Loucy (cell line): ENCODE data around the gene MYRIP.

ENCODE experiments used
- H2AFZ ChIP-seq: fragments of 200-600 bp; sonication (generic); 2 replicates; pipeline ENCODE4 v1.6.0; 2016; ENCODE audit warnings: antibody characterized with exemption, mild to moderate bottlenecking, low read length, moderate library complexity
- H3F3A ChIP-seq: fragments of 200-600 bp; 2 replicates; pipeline ENCODE4 v1.6.0; 2016; ENCODE audit warnings: antibody characterized with exemption, low read depth, mild to moderate bottlenecking
- H3K27me3 ChIP-seq: fragments of 200-600 bp; sonication (generic); 2 replicates; pipeline ENCODE4 v1.6.1; 2014; ENCODE audit warnings: low read length, mild to moderate bottlenecking; ENCODE audit not compliant: insufficient read depth, poor library complexity, severe bottlenecking
- H3K36me3 ChIP-seq: fragments of 200-600 bp; sonication (generic); 2 replicates; pipeline ENCODE4 v1.6.1; 2016; ENCODE audit warnings: low read length; ENCODE audit not compliant: insufficient read depth
- H3K4me1 ChIP-seq: fragments of 200-600 bp; sonication (generic); 2 replicates; pipeline ENCODE4 v1.5.1; 2014; ENCODE audit warnings: low read length, mild to moderate bottlenecking; ENCODE audit not compliant: insufficient read depth, poor library complexity, severe bottlenecking
- H3K4me2 ChIP-seq: fragments of 200-600 bp; sonication (generic); 2 replicates; pipeline ENCODE4 v1.6.0; 2014; ENCODE audit warnings: antibody characterized with exemption, low read length, low read depth, mild to moderate bottlenecking; ENCODE audit not compliant: poor library complexity, severe bottlenecking
- H3K4me3 ChIP-seq: fragments of 200-600 bp; sonication (generic); 2 replicates; pipeline ENCODE4 v1.5.1; 2014; ENCODE audit warnings: low read length, mild to moderate bottlenecking, mixed read lengths; ENCODE audit not compliant: poor library complexity, severe bottlenecking
- H3K79me2 ChIP-seq: fragments of 200-600 bp; sonication (generic); 2 replicates; pipeline ENCODE4 v1.6.1; 2014; ENCODE audit warnings: low read length; ENCODE audit not compliant: insufficient read depth
- H3K9ac ChIP-seq: fragments of 200-600 bp; sonication (generic); 2 replicates; pipeline ENCODE4 v1.6.0; 2014; ENCODE audit warnings: mild to moderate bottlenecking, low read depth, low read length, moderate library complexity; ENCODE audit not compliant: poor library complexity, severe bottlenecking
- H3K9me2 ChIP-seq: fragments of 200-600 bp; sonication (generic); replicated peaks from 2 replicates; pipeline ENCODE4 v1.6.1; 2016; ENCODE audit warnings: low read depth, low read length, mixed read lengths
- H3K9me3 ChIP-seq: fragments of 200-600 bp; sonication (generic); 2 replicates; pipeline ENCODE4 v1.6.1; 2014; ENCODE audit warnings: mild to moderate bottlenecking, antibody characterized with exemption, low read length, low read depth; ENCODE audit not compliant: insufficient read depth
- H4K20me1 ChIP-seq: fragments of 200-600 bp; sonication (generic); 2 replicates; pipeline ENCODE4 v1.6.0; 2014; ENCODE audit warnings: antibody characterized with exemption, low read length, mild to moderate bottlenecking; ENCODE audit not compliant: insufficient read depth, poor library complexity, severe bottlenecking
- CTCF ChIP-seq: fragments of 200-600 bp; sonication (generic); conservative IDR thresholded peaks from 2 replicates; pipeline ENCODE4 v1.5.1; 2014; ENCODE audit warnings: mild to moderate bottlenecking, antibody characterized with exemption, low read length
- EZH2phosphoT487 ChIP-seq: fragments of 200-600 bp; IDR thresholded peaks from 2 replicates; pipeline ENCODE4 v1.6.1; 2018; ENCODE audit warnings: antibody characterized with exemption, mild to moderate bottlenecking, moderate library complexity, borderline replicate concordance

Gene MYRIP

DNA sequence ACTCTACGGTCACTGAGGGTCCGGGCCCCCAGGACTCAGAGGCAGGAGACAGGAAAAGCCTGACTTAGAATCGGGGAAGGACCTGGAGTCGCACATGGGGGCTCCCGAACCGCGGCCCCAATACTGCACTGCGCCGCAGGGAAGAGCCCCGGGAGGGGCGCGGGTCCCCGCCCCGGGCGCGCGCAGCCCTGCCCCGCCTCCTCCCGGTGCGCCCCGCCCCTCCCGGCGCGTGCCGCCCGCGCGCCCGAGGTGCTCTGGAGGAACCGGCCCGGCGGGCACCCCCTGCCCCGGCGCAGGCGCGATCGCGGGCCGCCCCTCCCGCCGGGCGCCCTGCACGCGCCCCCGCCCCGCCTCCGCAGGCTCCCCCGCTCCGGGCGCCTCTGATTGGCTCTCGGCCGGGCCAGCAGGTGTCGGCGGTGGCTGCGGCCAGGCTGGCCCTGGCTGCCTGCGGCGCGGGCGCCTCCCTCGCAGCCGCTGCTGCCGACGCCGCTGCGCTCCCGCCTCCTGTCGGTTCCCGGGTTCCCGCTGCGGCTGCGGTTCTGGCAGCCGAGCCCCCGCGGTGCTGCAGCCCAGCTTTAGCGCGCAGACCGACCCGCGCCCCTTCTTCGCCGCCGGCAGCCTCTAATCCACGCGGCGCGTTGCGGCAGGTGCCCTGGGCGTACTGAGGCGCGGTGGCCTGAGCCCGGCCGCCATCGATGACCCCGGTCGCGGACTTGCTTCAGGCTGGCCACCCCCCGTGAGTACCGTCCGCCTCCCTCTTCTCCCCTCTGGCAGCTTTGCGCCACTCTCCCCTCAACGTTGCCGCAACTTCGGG, at the start of gene MYRIP:
MYRIP (plus strand) TSS at position 429 of the 814 bp plus-strand sequence. CDS start 91,208 bp downstream, outside the sequence.
- H3K4me1 ChIP-seq: no peaks in the 10 kb centered on the region
- H2AFZ ChIP-seq: no peak within 1 kb of the TSS
- no peaks in the 10 kb centered on the region for H3K79me2 ChIP-seq
- no peaks in the 10 kb centered on the region for H3F3A ChIP-seq
- no peak for TF ChIP-seq EZH2phosphoT487
- no peak for TF ChIP-seq CTCF
- no peak within 1 kb of the TSS for H3K4me2 ChIP-seq
- no peaks in the 10 kb centered on the region for H3K9me2 ChIP-seq
- H3K4me3 ChIP-seq: no peak within 1 kb of the TSS
- H3K9me3 ChIP-seq: no peaks in the 10 kb centered on the region
- H3K27me3 ChIP-seq: no peaks in the 10 kb centered on the region
- H4K20me1 ChIP-seq: no peaks in the 10 kb centered on the region
- H3K36me3 ChIP-seq: no peaks in the 10 kb centered on the region
- H3K9ac ChIP-seq: no peak within 1 kb of the TSS

- Histone ChIP-seq H3K9ac (no peak overlapping the region), H3K9me3 (no peaks in the 10 kb centered on the region), H3K36me3 (no peaks in the 10 kb centered on the region), H3K9me2 (no peaks in the 10 kb centered on the region), H3K79me2 (no peaks in the 10 kb centered on the region), H3K27me3 (no peaks in the 10 kb centered on the region), H3K4me3 (no peak overlapping the region), H3K4me1 (no peaks in the 10 kb centered on the region), H4K20me1 (no peaks in the 10 kb centered on the region), H3K4me2 (no peak overlapping the region), H2AFZ (no peak overlapping the region), H3F3A (no peaks in the 10 kb centered on the region)
- TF ChIP-seq CTCF: no peak
- TF ChIP-seq EZH2phosphoT487: no peak
These were observed 49.1 kb upstream of the MYRIP start for GRCh38 chr3:39760325-39760724.

DNA sequence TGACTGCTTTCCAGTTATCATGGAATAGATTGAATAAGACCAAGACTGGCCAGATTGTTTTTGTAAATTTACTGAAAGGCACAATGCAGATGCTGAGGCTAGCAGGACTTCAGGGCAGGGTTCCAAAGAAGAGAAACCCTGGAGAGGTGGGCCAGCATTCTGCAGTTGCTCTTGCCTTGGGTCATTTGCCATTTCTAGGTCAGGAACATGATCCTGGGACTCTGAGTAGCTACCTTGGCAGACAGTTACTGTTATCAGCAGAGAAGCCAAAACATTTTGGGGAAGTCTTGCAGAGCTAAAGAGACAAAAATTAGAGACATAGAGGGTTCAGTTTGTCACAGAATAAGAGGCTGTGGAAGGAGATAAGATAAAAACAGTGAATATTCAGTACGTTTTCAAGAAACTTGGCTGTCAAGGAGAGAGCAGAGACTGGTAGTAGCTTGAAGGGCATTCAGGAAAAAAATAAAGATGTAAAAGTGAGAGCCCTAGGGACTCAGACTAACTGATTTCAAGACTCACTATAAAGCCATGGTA, 46.8 kb upstream of the MYRIP start:
- Histone ChIP-seq H3K27me3 (no peaks in the 10 kb centered on the region), H3F3A (no peaks in the 10 kb centered on the region), H3K9me3 (no peaks in the 10 kb centered on the region), H2AFZ (no peak overlapping the region), H4K20me1 (no peaks in the 10 kb centered on the region), H3K9me2 (no peaks in the 10 kb centered on the region), H3K9ac (no peak overlapping the region), H3K4me3 (no peak overlapping the region), H3K36me3 (no peaks in the 10 kb centered on the region), H3K4me2 (no peak overlapping the region), H3K79me2 (no peaks in the 10 kb centered on the region), H3K4me1 (no peaks in the 10 kb centered on the region)
- TF ChIP-seq CTCF: no peak
